Dorsolateral prefrontal cortex (tissue), 118 donors: Measurements from ENCODE around the gene KRTAP8-1. TPM values are rescaled to one million over a fixed set of nuclear protein-coding genes. Genes with fewer than 3 reads are reported as not detected.

Experiments
- total RNA-seq, 120 experiments: library from RNA; stranded (reverse); gene quantifications; one replicate each; pipeline versions ENCODE4 v1.2.3 to v1.2.4, GENCODE V29; 2022

KRTAP8-1 gene
- total RNA-seq, 120 experiments from 2014 or later: 0.80 to 0.91 TPM; not detected in 118

Other genes starting within 250 kb of the KRTAP8-1 start
- gene KRTAP22-2, start 222.9 kb downstream of the KRTAP8-1 start, total RNA-seq: not detected
- not detected for gene KRTAP6-3, start 220.8 kb downstream of the KRTAP8-1 start, total RNA-seq
- not detected for gene KRTAP6-2, start 214.4 kb downstream of the KRTAP8-1 start, total RNA-seq
- not detected for gene KRTAP22-1, start 212.2 kb downstream of the KRTAP8-1 start, total RNA-seq
- not detected for gene KRTAP6-1, start 199.3 kb downstream of the KRTAP8-1 start, total RNA-seq
- gene KRTAP20-1, start 196.8 kb downstream of the KRTAP8-1 start, total RNA-seq: not detected
- gene KRTAP20-4, start 192.6 kb downstream of the KRTAP8-1 start, total RNA-seq: not detected
- not detected for gene KRTAP20-2, start 178.1 kb downstream of the KRTAP8-1 start, total RNA-seq
- gene KRTAP20-3, start 170.4 kb downstream of the KRTAP8-1 start, total RNA-seq: not detected
- gene KRTAP21-3, start 94.5 kb downstream of the KRTAP8-1 start, total RNA-seq: not detected
- not detected for gene KRTAP21-2, start 66.0 kb downstream of the KRTAP8-1 start, total RNA-seq
- gene KRTAP21-1, start 57.8 kb downstream of the KRTAP8-1 start, total RNA-seq: not detected
- gene KRTAP7-1, start 16.5 kb upstream of the KRTAP8-1 start, total RNA-seq: under 1 TPM in 1 of 120 experiments, not detected in 119; 0.78 TPM
- gene KRTAP11-1, start 68.3 kb upstream of the KRTAP8-1 start, total RNA-seq: under 1 TPM in 6 of 120 experiments, not detected in 114; 0.44 to 1.00 (median 0.56) TPM
- not detected for gene KRTAP19-8, start 225.2 kb upstream of the KRTAP8-1 start, total RNA-seq